Measurements from ENCODE around the gene RARRES1.

The RARRES1 gene

GRCh38 chr3:158773166-158773565, 40.9 kb upstream of the RARRES1 start:
- no peak overlapping the region for H3K4me3 ChIP-seq (ENCODE audit: extremely low read depth, insufficient read depth, low read length, poor library complexity, severe bottlenecking)
- H3K36me3 ChIP-seq (ENCODE audit: control insufficient read depth, insufficient read depth, low read length): no peaks in the 10 kb centered on the region
- H3K27ac ChIP-seq (ENCODE audit: low read depth, low read length, severe bottlenecking): no peak overlapping the region
- H3K4me1 ChIP-seq (ENCODE audit: control insufficient read depth, insufficient read depth, low read length, poor library complexity, severe bottlenecking): peaks cover 35% of the 10 kb centered on the region
- no peaks in the 10 kb centered on the region for H3K9me3 ChIP-seq (ENCODE audit: control insufficient read depth, low read length)

DNA sequence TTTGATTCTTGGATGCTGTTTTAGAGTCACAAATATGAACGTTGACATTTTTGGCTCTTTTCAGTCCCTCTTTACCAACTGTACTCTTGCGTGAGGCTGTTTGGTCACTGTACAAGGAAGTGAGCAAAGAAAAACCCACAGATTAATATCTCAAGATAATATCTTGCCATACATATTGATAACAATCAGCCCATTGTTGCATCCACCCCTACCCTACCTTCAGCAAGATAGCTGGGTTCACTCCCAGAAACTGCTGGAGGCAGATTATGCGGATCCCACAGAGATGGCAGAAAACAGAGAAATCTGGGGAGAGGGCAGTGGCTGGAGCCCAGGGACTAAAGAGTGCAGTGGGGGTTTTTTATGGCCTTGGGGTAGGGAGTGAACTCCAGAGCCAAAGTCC, 39.7 kb upstream of the RARRES1 start:
- Histone ChIP-seq H3K4me1 (ENCODE audit: control insufficient read depth, insufficient read depth, low read length, poor library complexity, severe bottlenecking) (peaks cover 30% of the 10 kb centered on the region), H3K27ac (ENCODE audit: low read depth, low read length, severe bottlenecking) (no peak overlapping the region), H3K9me3 (ENCODE audit: control insufficient read depth, low read length) (no peaks in the 10 kb centered on the region), H3K36me3 (ENCODE audit: control insufficient read depth, insufficient read depth, low read length) (no peaks in the 10 kb centered on the region), H3K4me3 (ENCODE audit: extremely low read depth, insufficient read depth, low read length, poor library complexity, severe bottlenecking) (no peak overlapping the region)
- 95 to 100% methylated on average over 2 to 3 of the region's 3 CpGs for WGBS, 2 experiments (ENCODE audit: insufficient coverage in 2 of 2)

- no peaks in the 10 kb centered on the region for H3K9me3 ChIP-seq (ENCODE audit: control insufficient read depth, low read length)
- no peak overlapping the region for H3K27ac ChIP-seq (ENCODE audit: low read depth, low read length, severe bottlenecking)
- peaks cover 30% of the 10 kb centered on the region for H3K4me1 ChIP-seq (ENCODE audit: control insufficient read depth, insufficient read depth, low read length, poor library complexity, severe bottlenecking)
- no peaks in the 10 kb centered on the region for H3K36me3 ChIP-seq (ENCODE audit: control insufficient read depth, insufficient read depth, low read length)
- H3K4me3 ChIP-seq (ENCODE audit: extremely low read depth, insufficient read depth, low read length, poor library complexity, severe bottlenecking): no peak overlapping the region
- 83 to 100% methylated on average over 1 of the region's 1 CpG for WGBS, 2 experiments (ENCODE audit: insufficient coverage in 2 of 2)
These were observed 39.3 kb upstream of the RARRES1 start for GRCh38 chr3:158771577-158771976.

- no peaks in the 10 kb centered on the region for H3K9me3 ChIP-seq (ENCODE audit: control insufficient read depth, low read length)
- 80 to 91% methylated on average over 3 to 4 of the region's 4 CpGs for WGBS, 2 experiments (ENCODE audit: insufficient coverage in 2 of 2)
- no peaks in the 10 kb centered on the region for H3K36me3 ChIP-seq (ENCODE audit: control insufficient read depth, insufficient read depth, low read length)
- peaks cover 30% of the 10 kb centered on the region for H3K4me1 ChIP-seq (ENCODE audit: control insufficient read depth, insufficient read depth, low read length, poor library complexity, severe bottlenecking)
- H3K4me3 ChIP-seq (ENCODE audit: extremely low read depth, insufficient read depth, low read length, poor library complexity, severe bottlenecking): no peak overlapping the region
- no peak overlapping the region for H3K27ac ChIP-seq (ENCODE audit: low read depth, low read length, severe bottlenecking)
These were observed 38.6 kb upstream of the RARRES1 start for GRCh38 chr3:158770741-158771350.

GRCh38 chr3:158769952-158770740, 37.9 kb upstream of the RARRES1 start:
- 68 to 98% methylated on average over 3 to 4 of the region's 10 CpGs for WGBS, 2 experiments (ENCODE audit: insufficient coverage in 2 of 2)
- Histone ChIP-seq H3K36me3 (ENCODE audit: control insufficient read depth, insufficient read depth, low read length) (no peaks in the 10 kb centered on the region), H3K27ac (ENCODE audit: low read depth, low read length, severe bottlenecking) (peak overlapping the region; percentile 55), H3K4me3 (ENCODE audit: extremely low read depth, insufficient read depth, low read length, poor library complexity, severe bottlenecking) (no peak overlapping the region), H3K4me1 (ENCODE audit: control insufficient read depth, insufficient read depth, low read length, poor library complexity, severe bottlenecking) (peaks cover 30% of the 10 kb centered on the region), H3K9me3 (ENCODE audit: control insufficient read depth, low read length) (no peaks in the 10 kb centered on the region)

DNA sequence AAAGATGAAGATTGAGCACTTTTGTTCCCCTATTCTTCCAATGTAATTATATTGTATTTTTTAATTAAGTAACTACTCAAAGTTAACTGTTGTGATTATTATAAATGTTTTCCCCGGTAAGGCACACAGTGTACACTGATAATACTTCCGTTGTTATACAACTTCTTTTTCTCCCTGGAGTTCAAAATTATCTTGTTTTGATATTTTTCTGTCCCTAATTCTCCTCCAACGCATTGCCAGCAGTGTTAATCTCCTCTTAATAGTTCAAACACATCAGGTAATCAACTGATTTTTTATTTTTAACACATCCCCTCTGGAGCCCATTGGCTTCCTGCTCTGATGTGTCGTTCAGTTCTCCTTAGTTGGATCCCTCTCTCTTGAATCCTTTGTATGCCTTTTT, 37.3 kb upstream of the RARRES1 start:
- Histone ChIP-seq H3K27ac (ENCODE audit: low read depth, low read length, severe bottlenecking) (peak overlapping the region; percentile 55), H3K4me3 (ENCODE audit: extremely low read depth, insufficient read depth, low read length, poor library complexity, severe bottlenecking) (no peak overlapping the region)
- 86 to 90% methylated on average over 3 of the region's 4 CpGs for WGBS, 2 experiments (ENCODE audit: insufficient coverage in 2 of 2)

DNA sequence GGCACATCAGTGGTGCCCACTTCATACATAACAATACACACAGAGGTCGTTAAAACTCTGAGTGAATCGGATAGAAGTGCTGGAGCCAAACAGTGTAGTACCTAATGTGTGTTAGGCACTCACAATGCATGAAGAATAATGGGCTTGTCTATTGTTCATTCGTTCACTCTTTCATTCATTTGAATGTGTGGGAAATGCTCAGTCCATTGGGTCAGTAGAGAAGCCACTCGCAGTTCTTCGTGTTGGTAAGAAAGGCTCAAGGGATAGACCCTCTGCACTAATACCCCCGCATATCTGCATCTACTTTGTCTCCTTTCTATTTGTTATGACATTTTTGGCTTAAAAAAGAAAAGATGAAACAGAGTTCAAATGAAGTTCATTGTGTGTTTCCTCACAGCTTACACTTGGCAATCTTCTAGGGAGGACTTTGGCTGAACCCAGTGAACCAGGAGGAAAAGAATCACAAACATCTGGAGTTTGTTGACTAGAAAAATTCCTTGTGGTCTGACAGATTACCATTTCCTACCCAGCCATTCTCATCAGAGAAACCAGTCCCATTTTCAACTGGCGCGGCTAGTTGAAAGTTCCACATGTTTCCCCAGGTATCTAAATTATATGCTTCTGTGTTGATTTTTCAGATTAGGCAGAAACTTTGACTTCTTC, 36.8 kb upstream of the RARRES1 start:
- Histone ChIP-seq H3K4me3 (ENCODE audit: extremely low read depth, insufficient read depth, low read length, poor library complexity, severe bottlenecking) (no peak overlapping the region), H3K27ac (ENCODE audit: low read depth, low read length, severe bottlenecking) (no peak overlapping the region), H3K9me3 (ENCODE audit: control insufficient read depth, low read length) (no peaks in the 10 kb centered on the region), H3K36me3 (ENCODE audit: control insufficient read depth, insufficient read depth, low read length) (no peaks in the 10 kb centered on the region), H3K4me1 (ENCODE audit: control insufficient read depth, insufficient read depth, low read length, poor library complexity, severe bottlenecking) (peaks cover 30% of the 10 kb centered on the region)
- WGBS, 2 experiments (ENCODE audit: insufficient coverage in 2 of 2): 91 to 100% methylated on average over 1 to 2 of the region's 8 CpGs

More for the DNA sequence above, 37.3 kb upstream of the RARRES1 start:
- H3K36me3 ChIP-seq (ENCODE audit: control insufficient read depth, insufficient read depth, low read length): no peaks in the 10 kb centered on the region
- no peaks in the 10 kb centered on the region for H3K9me3 ChIP-seq (ENCODE audit: control insufficient read depth, low read length)
- H3K4me1 ChIP-seq (ENCODE audit: control insufficient read depth, insufficient read depth, low read length, poor library complexity, severe bottlenecking): peaks cover 30% of the 10 kb centered on the region

DNA sequence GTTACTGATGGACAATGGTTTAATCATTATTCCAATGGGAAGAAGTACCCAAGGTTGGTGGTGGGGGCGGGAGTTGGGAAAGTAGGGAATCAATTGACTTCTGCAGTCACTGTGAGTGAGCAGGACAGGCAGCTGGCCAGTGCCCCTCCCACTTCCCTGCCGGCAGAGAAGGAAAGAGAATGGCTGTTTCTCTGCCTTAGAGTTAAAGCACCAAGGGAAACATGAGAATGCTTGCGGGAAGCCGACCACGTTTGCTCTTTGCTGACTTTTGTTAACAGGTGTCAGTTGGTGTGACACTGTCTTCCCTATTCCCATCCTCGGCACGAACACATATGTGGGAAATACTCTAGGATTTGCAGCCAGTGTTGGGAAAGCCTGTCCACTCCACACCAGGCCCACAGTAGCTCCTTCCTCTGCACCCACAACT, 36.1 kb upstream of the RARRES1 start:
- Histone ChIP-seq H3K36me3 (ENCODE audit: control insufficient read depth, insufficient read depth, low read length) (no peaks in the 10 kb centered on the region), H3K9me3 (ENCODE audit: control insufficient read depth, low read length) (no peaks in the 10 kb centered on the region), H3K4me3 (ENCODE audit: extremely low read depth, insufficient read depth, low read length, poor library complexity, severe bottlenecking) (no peak overlapping the region), H3K4me1 (ENCODE audit: control insufficient read depth, insufficient read depth, low read length, poor library complexity, severe bottlenecking) (peaks cover 30% of the 10 kb centered on the region), H3K27ac (ENCODE audit: low read depth, low read length, severe bottlenecking) (no peak overlapping the region)
- 15 to 67% methylated on average over 2 to 6 of the region's 7 CpGs for WGBS, 2 experiments (ENCODE audit: insufficient coverage in 2 of 2)

GRCh38 chr3:158766364-158766763, 34.1 kb upstream of the RARRES1 start:
- no peak overlapping the region for H3K27ac ChIP-seq (ENCODE audit: low read depth, low read length, severe bottlenecking)
- WGBS, 2 experiments (ENCODE audit: insufficient coverage in 2 of 2): 100% methylated on average over 1 of the region's 1 CpG
- H3K4me1 ChIP-seq (ENCODE audit: control insufficient read depth, insufficient read depth, low read length, poor library complexity, severe bottlenecking): peaks cover 30% of the 10 kb centered on the region
- H3K36me3 ChIP-seq (ENCODE audit: control insufficient read depth, insufficient read depth, low read length): no peaks in the 10 kb centered on the region
- H3K4me3 ChIP-seq (ENCODE audit: extremely low read depth, insufficient read depth, low read length, poor library complexity, severe bottlenecking): no peak overlapping the region
- H3K9me3 ChIP-seq (ENCODE audit: control insufficient read depth, low read length): no peaks in the 10 kb centered on the region

GRCh38 chr3:158765518-158766205, 33.4 kb upstream of the RARRES1 start:
- Histone ChIP-seq H3K36me3 (ENCODE audit: control insufficient read depth, insufficient read depth, low read length) (no peaks in the 10 kb centered on the region), H3K27ac (ENCODE audit: low read depth, low read length, severe bottlenecking) (no peak overlapping the region)
- WGBS, 2 experiments (ENCODE audit: insufficient coverage in 2 of 2): 88 to 92% methylated on average over 1 to 2 of the region's 3 CpGs

More at GRCh38 chr3:158765518-158766205, 33.4 kb upstream of the RARRES1 start:
- Histone ChIP-seq H3K4me1 (ENCODE audit: control insufficient read depth, insufficient read depth, low read length, poor library complexity, severe bottlenecking) (peaks cover 28% of the 10 kb centered on the region), H3K9me3 (ENCODE audit: control insufficient read depth, low read length) (no peaks in the 10 kb centered on the region), H3K4me3 (ENCODE audit: extremely low read depth, insufficient read depth, low read length, poor library complexity, severe bottlenecking) (no peak overlapping the region)

Measured in mesodermal cell (in vitro differentiated cells).